Fibroblast of mammary gland (primary cell): ENCODE results near the gene BMP8B.
"Not testable (repeated sequence)": the region's sequence is repeated elsewhere in the genome, so short reads cannot be mapped to it uniquely, and the experiment has no call there.

Experiments
- DNase-seq: peaks from one replicate; pipeline ENCODE4 v3.0.0-alpha.2; 2010; ENCODE audit warnings: low read depth
- H3K4me3 ChIP-seq: 2 replicates; pipeline ENCODE4 v1.5.1; 2011; ENCODE audit warnings: low read depth, mild to moderate bottlenecking, low read length, moderate library complexity; ENCODE audit not compliant: control insufficient read depth
- CTCF ChIP-seq: conservative IDR thresholded peaks from 2 replicates; pipeline ENCODE4 v1.5.1; 2011; ENCODE audit warnings: low read depth, low read length, inconsistent platforms; ENCODE audit not compliant: control insufficient read depth, insufficient read depth

BMP8B gene

GRCh38 chr1:39776400-39776713 is 12.3 kb downstream of the BMP8B start:
- TF ChIP-seq CTCF, result no peak
- DNase-seq, result no peak
- H3K4me3 ChIP-seq, result no peak overlapping the region

DNA sequence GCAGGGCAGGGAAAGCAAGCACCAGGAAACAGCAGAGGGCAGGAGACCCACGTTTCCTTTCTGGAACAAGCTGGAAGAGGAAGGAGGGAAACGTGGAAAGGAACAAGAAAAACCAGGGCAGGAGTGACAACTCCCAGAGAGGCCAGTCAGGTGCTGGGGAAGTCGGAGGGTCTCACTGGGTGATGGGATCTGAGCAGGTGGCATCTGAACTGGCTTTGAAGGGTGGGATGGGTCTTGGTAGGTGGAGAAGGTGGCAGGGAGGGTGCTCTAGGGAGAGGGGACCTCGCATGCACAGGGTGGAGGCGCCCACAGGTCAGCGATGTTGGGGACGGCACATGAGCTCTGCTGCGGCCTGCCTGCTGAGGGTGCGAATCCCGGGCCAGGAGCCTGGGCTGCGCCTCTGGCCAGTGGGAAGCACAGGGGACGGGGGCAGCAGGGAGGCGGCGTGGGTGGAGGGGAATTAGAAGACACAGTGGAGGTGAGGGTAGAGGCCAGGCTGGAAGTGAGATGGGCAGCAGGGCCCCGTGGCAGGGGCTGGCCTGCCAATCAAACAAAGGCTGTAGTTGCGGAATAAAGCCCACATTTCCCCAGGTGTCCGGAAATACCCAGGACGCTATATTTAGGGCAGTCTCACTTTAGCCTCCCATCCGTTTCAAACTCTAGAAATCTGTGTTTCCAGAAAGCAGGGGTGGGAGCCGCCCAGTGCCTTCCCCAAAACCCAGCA is 12.8 kb downstream of the BMP8B start:
- not testable (repeated sequence) for H3K4me3 ChIP-seq, DNase-seq

GRCh38 chr1:39775141-39775540 is 13.5 kb downstream of the BMP8B start:
- not testable (repeated sequence) for DNase-seq, H3K4me3 ChIP-seq

- not testable (repeated sequence) for H3K4me3 ChIP-seq, DNase-seq
These were observed 15.2 kb downstream of the BMP8B start for GRCh38 chr1:39773369-39773979.

DNA sequence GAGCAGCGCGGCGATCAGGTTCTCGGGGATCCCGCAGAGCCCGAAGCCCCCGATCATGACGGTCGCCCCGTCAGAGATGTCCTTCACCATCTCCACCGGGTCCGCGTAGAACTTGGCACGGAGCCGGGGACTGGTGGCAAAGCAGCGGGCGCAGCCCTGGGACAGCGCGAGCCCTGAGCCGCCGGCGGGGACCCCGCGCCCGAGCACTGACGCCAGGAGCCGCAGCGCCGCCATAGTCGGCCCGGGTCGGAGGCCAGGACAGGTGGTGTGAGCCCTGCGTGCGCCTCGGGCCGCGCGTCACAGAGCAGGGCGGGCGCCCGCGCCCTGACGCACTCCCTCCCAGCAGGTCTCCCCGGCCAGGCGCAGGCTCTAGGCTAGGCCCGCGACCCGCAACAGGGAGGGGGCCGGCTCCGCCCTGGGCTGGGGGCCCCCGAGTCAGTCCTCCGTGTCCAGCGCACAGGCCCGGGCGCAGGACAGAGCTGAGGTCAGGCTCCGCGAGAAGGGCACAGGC is 17.6 kb downstream of the BMP8B start, which contains the start of gene OXCT2:
TSS of gene OXCT2 (minus strand) at position 327 of the 511 bp plus-strand sequence. CDS start at position 234, 93 bp downstream.
- not testable (repeated sequence) for DNase-seq
- H3K4me3 ChIP-seq, result peak within 1 kb of the TSS; percentile 29

DNA sequence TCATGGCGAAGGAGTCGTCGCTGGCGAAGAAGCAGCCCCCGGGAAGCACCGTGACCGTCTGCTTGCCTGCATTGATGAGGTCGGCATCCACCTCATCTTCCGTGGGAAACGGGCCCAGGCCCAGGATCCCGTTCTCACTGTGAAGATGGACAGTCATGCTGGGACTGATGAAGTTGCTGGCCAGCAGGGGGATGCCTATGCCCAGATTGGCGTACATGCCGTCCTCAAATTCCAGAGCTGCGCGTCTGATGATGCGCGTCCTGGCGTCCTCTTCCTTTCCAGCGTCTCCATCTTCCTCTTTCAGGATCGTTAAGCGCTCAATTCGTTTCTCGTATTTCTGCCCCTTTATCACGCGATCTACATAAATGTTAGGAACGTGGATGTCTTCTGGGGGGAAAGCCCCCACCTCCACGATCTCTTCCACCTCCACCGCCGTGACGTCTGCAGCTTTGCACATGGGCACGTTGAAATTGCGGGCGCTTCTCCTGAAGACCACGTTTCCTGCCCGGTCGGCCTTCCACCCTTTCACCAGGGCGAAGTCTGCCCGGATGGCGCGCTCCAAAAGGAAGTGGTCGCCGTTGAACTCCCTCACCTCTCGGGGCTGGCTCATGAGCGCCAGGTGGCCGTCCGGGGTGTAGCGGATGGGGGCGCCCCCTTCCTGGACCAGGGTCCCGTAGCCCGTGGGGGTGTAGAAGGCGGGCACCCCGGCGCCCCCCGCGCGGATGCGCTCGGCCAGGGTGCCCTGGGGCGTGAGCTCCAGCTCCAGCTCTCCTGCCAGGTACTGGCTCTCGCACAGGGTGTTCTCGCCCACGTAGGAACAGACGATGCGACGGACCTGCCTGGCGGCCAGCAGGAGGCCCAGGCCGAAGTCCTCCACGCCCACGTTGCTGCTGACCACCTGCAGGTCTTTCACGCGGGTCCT is 18.3 kb downstream of the BMP8B start:
- peak overlapping the region; percentile 29 for H3K4me3 ChIP-seq
- DNase-seq, result not testable (repeated sequence)

DNA sequence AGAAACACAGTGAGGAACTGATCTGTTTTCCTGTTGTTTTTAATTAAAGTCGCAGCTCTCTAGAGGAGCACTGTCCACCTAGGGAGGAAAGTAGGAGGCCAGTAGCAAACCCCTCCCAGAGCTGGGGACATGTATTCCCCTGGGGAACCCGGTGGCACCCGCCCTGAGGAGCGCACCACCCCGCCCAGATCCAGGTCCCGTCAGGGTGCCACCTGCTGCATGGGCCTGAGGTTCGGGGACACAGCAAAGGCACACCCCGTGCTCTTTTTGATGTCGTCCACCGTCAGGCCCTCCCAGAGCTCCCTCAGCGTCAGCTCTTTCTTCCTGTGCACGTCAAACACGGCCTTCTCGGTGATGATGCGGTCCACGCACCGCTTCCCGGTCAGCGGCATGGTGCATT is 19.2 kb downstream of the BMP8B start:
- not testable (repeated sequence) for DNase-seq, H3K4me3 ChIP-seq

- DNase-seq, H3K4me3 ChIP-seq: not testable (repeated sequence)
These were observed 22.2 kb downstream of the BMP8B start for GRCh38 chr1:39766466-39766865.

DNA sequence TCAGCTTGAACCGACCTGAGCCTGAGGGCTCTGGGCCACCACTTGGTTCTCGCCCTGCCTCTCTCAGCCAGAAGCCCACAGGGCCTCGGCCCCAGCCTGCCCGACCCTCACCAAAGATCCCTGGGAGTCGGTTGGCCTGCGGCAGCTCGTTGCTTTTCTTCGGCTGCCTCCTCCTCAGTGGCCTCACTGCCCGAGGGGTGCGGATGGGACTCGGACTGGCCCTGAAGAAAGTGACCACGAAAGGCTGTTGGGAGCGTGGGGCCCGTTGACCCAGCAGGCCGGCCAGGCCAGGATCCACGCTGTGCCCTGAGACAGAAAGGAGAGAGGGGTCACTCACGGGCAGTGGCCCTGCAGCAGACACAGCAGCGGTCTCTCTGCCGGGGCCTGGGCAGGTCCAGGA is 24.2 kb downstream of the BMP8B start:
- not testable (repeated sequence) for H3K4me3 ChIP-seq, DNase-seq

- H3K4me3 ChIP-seq, DNase-seq: not testable (repeated sequence)
These were observed 24.9 kb downstream of the BMP8B start for GRCh38 chr1:39763619-39764374.

GRCh38 chr1:39762550-39763540 is 25.8 kb downstream of the BMP8B start:
- no peak for DNase-seq
- H3K4me3 ChIP-seq, result no peak overlapping the region
- TF ChIP-seq CTCF, result no peak
